HCT116 (cell line): ENCODE data around the gene ACOT8. TPM values are rescaled to one million over a fixed set of nuclear protein-coding genes. Genes with fewer than 3 reads are reported as not detected.

Experiments
- ATAC-seq: fragments of 200-7000 bp; cut with Tn5 transposase; 2 replicates; pipeline ENCODE4 v1.9.1; 2020; ENCODE audit warnings: mild to moderate bottlenecking, moderate library complexity
- BruUV-seq: library from RNA; stranded (reverse); fragments of 400-500 nt; replicated peaks from 2 replicates; lab custom pipeline; 2021; lab: Mats Ljungman, UMichigan
- CTCF ChIA-PET: fragments of 300-600 bp; sonication (Branson Sonifier 250); formaldehyde crosslinking; loops from one replicate; lab custom pipeline; 2021; ENCODE audit warnings: antibody characterized with exemption; lab: Charles Lee
- POLR2A ChIA-PET: fragments of 300-600, 350-600 bp; sonication (Branson Sonifier 250); formaldehyde crosslinking; loops from one replicate; lab custom pipeline; 2021; ENCODE audit warnings: antibody characterized with exemption; lab: Charles Lee
- RAD21 ChIA-PET, 2 experiments: fragments of 300-600 bp; sonication (Branson Sonifier 250); formaldehyde crosslinking; loops; one replicate each; lab custom pipeline; 2023; ENCODE audit warnings: low total read pairs in 2 of 2; ENCODE audit not compliant: uncharacterized antibody in 2 of 2, unreplicated experiment in 2 of 2, low non-redundant PET in 1 of 2; lab: Charles Lee
- DNase-seq: peaks from one replicate; pipeline ENCODE4 v3.0.0-alpha.2; 2010; ENCODE audit warnings: low read depth, low spot score
- H2AFZ ChIP-seq: fragments of 200-600 bp; shearing (Covaris generic), sonication (generic); 2 replicates; pipeline ENCODE4 v1.6.1; 2017; ENCODE audit warnings: low read depth, mixed run types, mixed read lengths, antibody characterized with exemption, low read length; ENCODE audit not compliant: poor library complexity, severe bottlenecking
- H3K27ac ChIP-seq: 2 replicates; pipeline ENCODE4 v1.5.1; 2012; ENCODE audit warnings: low read depth, low read length
- H3K27me3 ChIP-seq: fragments of 200-600 bp; sonication (generic); 2 replicates; pipeline ENCODE4 v1.6.1; 2016; ENCODE audit warnings: mixed run types, low read length, mixed read lengths; ENCODE audit not compliant: insufficient read depth
- H3K36me3 ChIP-seq, 2 experiments: fragments of 200-500 bp in 1 of 2; fragments of 200-600 bp in 1 of 2; sonication (Bioruptor generic) in 1 of 2; sonication (generic) in 1 of 2; 2 replicates each; pipeline versions ENCODE4 v1.5.1 to v1.6.1; 2014 to 2016; ENCODE audit warnings: low read length in 2 of 2, inconsistent platforms in 1 of 2, mixed read lengths in 1 of 2, mixed run types in 1 of 2; ENCODE audit not compliant: insufficient read depth in 2 of 2, control insufficient read depth in 1 of 2
- H3K4me1 ChIP-seq, 2 experiments: fragments of 200-600 bp in 1 of 2; sonication (generic) in 1 of 2; 2 replicates each; pipeline versions ENCODE4 v1.5.1 to v1.6.1; 2012 to 2017; ENCODE audit warnings: low read length in 2 of 2, inconsistent platforms in 1 of 2, mild to moderate bottlenecking in 1 of 2, mixed read lengths in 1 of 2, mixed run types in 1 of 2, moderate library complexity in 1 of 2; ENCODE audit not compliant: insufficient read depth in 2 of 2, control insufficient read depth in 1 of 2
- H3K4me2 ChIP-seq: fragments of 200-600 bp; sonication (generic); 2 replicates; pipeline ENCODE4 v1.6.1; 2017; ENCODE audit warnings: mixed run types, low read length, mixed read lengths
- H3K4me3 ChIP-seq, 2 experiments: fragments of 200-600 bp in 1 of 2; sonication (generic) in 1 of 2; replicated peaks in 1 of 2; 2 replicates each; pipeline ENCODE4 v1.5.1; 2011 to 2016; ENCODE audit warnings: low read length in 2 of 2, control low read depth in 1 of 2, low read depth in 1 of 2, mild to moderate bottlenecking in 1 of 2, mixed read lengths in 1 of 2, mixed run types in 1 of 2
- H3K79me2 ChIP-seq: fragments of 200-600 bp; sonication (generic); 2 replicates; pipeline ENCODE4 v1.6.1; 2017; ENCODE audit warnings: mild to moderate bottlenecking, mixed run types, low read length, moderate library complexity, mixed read lengths; ENCODE audit not compliant: insufficient read depth
- H3K9ac ChIP-seq: fragments of 200-600 bp; sonication (generic); 2 replicates; pipeline ENCODE4 v1.6.1; 2016; ENCODE audit warnings: low read length, mixed read lengths
- H3K9me2 ChIP-seq: fragments of 200-600 bp; sonication (generic), shearing (Covaris generic); 2 replicates; pipeline ENCODE4 v1.6.1; 2017; ENCODE audit warnings: mixed run types, mild to moderate bottlenecking, moderate library complexity; ENCODE audit not compliant: insufficient read depth
- H3K9me3 ChIP-seq, 2 experiments: fragments of 200-500 bp in 1 of 2; fragments of 200-600 bp in 1 of 2; sonication (Bioruptor generic) in 1 of 2; sonication (generic) in 1 of 2; 2 replicates each; pipeline ENCODE4 v1.6.1; 2014 to 2017; ENCODE audit warnings: low read length in 2 of 2, mixed read lengths in 2 of 2, inconsistent platforms in 1 of 2, low read depth in 1 of 2, mild to moderate bottlenecking in 1 of 2, mixed run types in 1 of 2, moderate library complexity in 1 of 2; ENCODE audit not compliant: control insufficient read depth in 1 of 2, insufficient read depth in 1 of 2
- H4K20me1 ChIP-seq: fragments of 200-600 bp; sonication (generic), shearing (Covaris generic); 2 replicates; pipeline ENCODE4 v1.6.1; 2017; ENCODE audit warnings: mixed run types, mild to moderate bottlenecking, moderate library complexity; ENCODE audit not compliant: insufficient read depth
- CBX3 ChIP-seq: IDR thresholded peaks from 2 replicates; pipeline ENCODE4 v1.6.1; 2012; ENCODE audit warnings: low read depth
- CEBPB ChIP-seq: IDR thresholded peaks from 2 replicates; pipeline ENCODE4 v1.6.1; 2012; ENCODE audit warnings: low read depth
- CTCF ChIP-seq, 3 experiments: fragments of 200-600 bp in 1 of 3; sonication (generic) in 1 of 3; IDR thresholded peaks in 2 of 3; conservative IDR thresholded peaks in 1 of 3; 2 replicates each; pipeline ENCODE4 v1.5.1; 2012 to 2017; ENCODE audit warnings: low read depth in 2 of 3, low read length in 2 of 3, antibody characterized with exemption in 1 of 3, borderline replicate concordance in 1 of 3, control low read depth in 1 of 3, mild to moderate bottlenecking in 1 of 3, mixed read lengths in 1 of 3, mixed run types in 1 of 3, moderate library complexity in 1 of 3; ENCODE audit not compliant: insufficient read depth in 1 of 3
- EZH2 ChIP-seq: fragments of 200-600 bp; sonication (generic); IDR thresholded peaks from 2 replicates; pipeline ENCODE4 v1.6.1; 2017; ENCODE audit warnings: antibody characterized with exemption, mixed run types
- EZH2phosphoT487 ChIP-seq: fragments of 200-600 bp; IDR thresholded peaks from 2 replicates; pipeline ENCODE4 v1.6.1; 2018; ENCODE audit warnings: antibody characterized with exemption, borderline replicate concordance
- JUND ChIP-seq: IDR thresholded peaks from 2 replicates; pipeline ENCODE4 v1.6.1; 2012
- POLR2A ChIP-seq: IDR thresholded peaks from 2 replicates; pipeline ENCODE4 v1.7.0; 2011; ENCODE audit warnings: borderline replicate concordance; ENCODE audit not compliant: insufficient read depth, insufficient read length; ENCODE audit errors: extremely low read depth
- POLR2AphosphoS5 ChIP-seq: IDR thresholded peaks from 2 replicates; pipeline ENCODE4 v1.6.1; 2011; ENCODE audit warnings: mild to moderate bottlenecking, low read depth, low read length, moderate library complexity
- RAD21 ChIP-seq: IDR thresholded peaks from 2 replicates; pipeline ENCODE4 v1.6.1; 2012; ENCODE audit warnings: low read depth, mild to moderate bottlenecking
- REST ChIP-seq: IDR thresholded peaks from 2 replicates; pipeline ENCODE4 v1.6.1; 2012; ENCODE audit warnings: low read depth
- SIN3A ChIP-seq: IDR thresholded peaks from 2 replicates; pipeline ENCODE4 v1.6.1; 2012; ENCODE audit warnings: low read depth
- SRF ChIP-seq: IDR thresholded peaks from 2 replicates; pipeline ENCODE4 v1.6.1; 2012; ENCODE audit warnings: low read depth
- TCF7L2 ChIP-seq: IDR thresholded peaks from 2 replicates; pipeline ENCODE4 v1.7.0; 2011; ENCODE audit warnings: borderline replicate concordance, inconsistent platforms; ENCODE audit not compliant: insufficient read depth, insufficient read length; ENCODE audit errors: extremely low read depth
- ZFX ChIP-seq: fragments of 450-650 bp; IDR thresholded peaks from 2 replicates; pipeline ENCODE4 v1.6.1; 2017
- ZNF274 ChIP-seq: fragments of 200-500 bp; sonication (Bioruptor generic); IDR thresholded peaks from 2 replicates; pipeline ENCODE4 v1.6.1; 2014; ENCODE audit warnings: mild to moderate bottlenecking, low read depth, low read length, inconsistent platforms
- intact Hi-C: fragments of 100-400 bp; cut with micrococcal nuclease; formaldehyde crosslinking; loops from 2 replicates; pipeline ENCODE4 v1.10.0; 2022
- total RNA-seq: library from RNA; stranded (reverse); gene quantifications from one replicate; pipeline ENCODE4 v1.2.1, GENCODE V29; 2021; ENCODE audit not compliant: unreplicated experiment
- TF ChIP-seq, protein P1 (sequence below): IDR thresholded peaks from 2 replicates; pipeline ENCODE4 v1.6.1; 2011; ENCODE audit warnings: mild to moderate bottlenecking, low read length, moderate library complexity; ENCODE audit not compliant: insufficient replicate concordance; ENCODE audit errors: extremely low read depth
- TF ChIP-seq, protein P2 (sequence below): IDR thresholded peaks from 2 replicates; pipeline ENCODE4 v1.6.1; 2012

Gene ACOT8
- total RNA-seq, 1 experiment from 2014 or later = 12.2 TPM

GRCh38 chr20:45867819-45868176 is 10.6 kb upstream of the ACOT8 start (continued):
- TF ChIP-seq POLR2A (no peak), SIN3A (no peak)

DNA sequence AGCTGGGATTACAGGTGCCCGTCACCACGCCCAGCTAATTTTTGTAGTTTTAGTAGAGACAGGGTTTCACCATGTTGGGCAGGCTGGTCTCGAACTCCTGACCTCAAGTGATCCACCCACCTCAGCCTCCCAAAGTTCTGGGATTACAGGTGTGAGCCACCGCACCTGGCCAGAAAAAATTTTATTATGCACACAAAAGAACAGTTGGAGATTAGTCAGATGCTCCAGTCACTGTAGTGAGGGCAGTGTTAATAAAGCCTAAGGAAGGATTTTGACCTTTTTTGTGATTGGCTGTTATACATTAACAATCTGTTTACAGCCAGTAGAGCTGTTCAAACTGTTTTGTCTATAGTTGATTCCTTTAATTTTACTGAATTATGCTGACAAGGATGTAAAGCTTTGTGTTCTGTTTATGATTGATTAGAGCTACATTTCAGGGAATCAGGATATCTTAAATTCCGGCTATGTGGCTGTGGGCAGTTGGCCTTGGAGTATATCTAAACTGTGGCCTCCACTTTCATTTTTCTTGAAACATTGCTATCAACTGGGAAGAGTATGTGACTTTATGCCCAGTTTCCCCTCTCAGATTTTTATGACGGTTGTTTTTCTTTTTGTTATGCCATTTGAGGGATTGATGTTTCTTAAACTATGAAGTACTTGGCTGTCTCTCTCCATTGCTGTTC is 10.1 kb upstream of the ACOT8 start:
- Histone ChIP-seq H3K9me2 (no peaks in the 10 kb centered on the region), H3K9ac (no peak overlapping the region), H3K9me3 (no peaks in the 10 kb centered on the region), H3K79me2 (no peaks in the 10 kb centered on the region), H4K20me1 (no peaks in the 10 kb centered on the region), H3K36me3 (no peaks in the 10 kb centered on the region), H3K4me3 (no peak overlapping the region), H3K4me1 (peaks cover 0 to 10% of the 10 kb centered on the region in 2 experiments; a peak in 1 of 4 replicates), H2AFZ (no peak overlapping the region), H3K4me2 (no peak overlapping the region), H3K27me3 (no peaks in the 10 kb centered on the region), H3K27ac (no peak overlapping the region)
- RAD21 ChIA-PET = no interaction called here
- CTCF ChIA-PET = no interaction called here
- DNase-seq (no peak), ATAC-seq (no peak)
- BruUV-seq = no TSS peak
- no peak for TF ChIP-seq JUND
- no peak for TF ChIP-seq EZH2
- TF ChIP-seq ZFX = no peak
- no peak for TF ChIP-seq ZNF274
- TF ChIP-seq, protein P1, sequence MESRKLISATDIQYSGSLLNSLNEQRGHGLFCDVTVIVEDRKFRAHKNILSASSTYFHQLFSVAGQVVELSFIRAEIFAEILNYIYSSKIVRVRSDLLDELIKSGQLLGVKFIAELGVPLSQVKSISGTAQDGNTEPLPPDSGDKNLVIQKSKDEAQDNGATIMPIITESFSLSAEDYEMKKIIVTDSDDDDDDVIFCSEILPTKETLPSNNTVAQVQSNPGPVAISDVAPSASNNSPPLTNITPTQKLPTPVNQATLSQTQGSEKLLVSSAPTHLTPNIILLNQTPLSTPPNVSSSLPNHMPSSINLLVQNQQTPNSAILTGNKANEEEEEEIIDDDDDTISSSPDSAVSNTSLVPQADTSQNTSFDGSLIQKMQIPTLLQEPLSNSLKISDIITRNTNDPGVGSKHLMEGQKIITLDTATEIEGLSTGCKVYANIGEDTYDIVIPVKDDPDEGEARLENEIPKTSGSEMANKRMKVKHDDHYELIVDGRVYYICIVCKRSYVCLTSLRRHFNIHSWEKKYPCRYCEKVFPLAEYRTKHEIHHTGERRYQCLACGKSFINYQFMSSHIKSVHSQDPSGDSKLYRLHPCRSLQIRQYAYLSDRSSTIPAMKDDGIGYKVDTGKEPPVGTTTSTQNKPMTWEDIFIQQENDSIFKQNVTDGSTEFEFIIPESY = no peak
- TF ChIP-seq REST = no peak
- no peak for TF ChIP-seq EZH2phosphoT487
- TF ChIP-seq TCF7L2 = no peak
- no peak for TF ChIP-seq CTCF (IDR thresholded peaks at IDR 0.05 in 2 of 3, conservative IDR thresholded peaks at IDR 0.05 in 1 of 3; ENCODE audit: borderline replicate concordance in 1 of 3, insufficient read depth in 1 of 3, low read depth in 2 of 3, low read length in 2 of 3)
- TF ChIP-seq CBX3 = no peak
- no peak for TF ChIP-seq POLR2AphosphoS5
- TF ChIP-seq SRF = no peak
- no peak for TF ChIP-seq RAD21
- TF ChIP-seq, protein P2, sequence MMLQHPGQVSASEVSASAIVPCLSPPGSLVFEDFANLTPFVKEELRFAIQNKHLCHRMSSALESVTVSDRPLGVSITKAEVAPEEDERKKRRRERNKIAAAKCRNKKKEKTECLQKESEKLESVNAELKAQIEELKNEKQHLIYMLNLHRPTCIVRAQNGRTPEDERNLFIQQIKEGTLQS = no peak
- TF ChIP-seq CEBPB = no peak
- POLR2A ChIA-PET = interaction anchor here (0.7 kb wide), 1 partner anchor 29 kb away, joined by 3 read pairs; no protein-coding TSS in a partner anchor
- intact Hi-C loops = no loop called here
